Endothelial cell of umbilical vein (primary cell): ENCODE data around the gene PPM1M. TPM values are rescaled to one million over a fixed set of nuclear protein-coding genes. Genes with fewer than 3 reads are reported as not detected.

Experiments
- BruUV-seq: library from RNA; stranded (reverse); fragments of 400-500 nt; replicated peaks from 2 replicates; lab custom pipeline; 2021; lab: Mats Ljungman, UMichigan
- CTCF ChIA-PET: fragments of 300-600, 350-600 bp; sonication (Branson Sonifier 250); formaldehyde crosslinking; loops from one replicate; lab custom pipeline; 2021; ENCODE audit warnings: antibody characterized with exemption, inconsistent platforms; lab: Charles Lee
- POLR2A ChIA-PET: fragments of 300-600, 350-600 bp; sonication (Branson Sonifier 250); formaldehyde crosslinking; loops from one replicate; lab custom pipeline; 2021; ENCODE audit warnings: antibody characterized with exemption, inconsistent platforms; lab: Charles Lee
- DNase-seq: peaks from one replicate; pipeline ENCODE4 v3.0.0-alpha.2; 2011; ENCODE audit warnings: low read depth, low spot score
- FAIRE-seq: peaks from 2 replicates; lab custom pipeline; 2011; peaks lifted over from hg19 to GRCh38; lab: Jason Lieb, UNC
- H2AFZ ChIP-seq: 2 replicates; pipeline ENCODE4 v1.6.0; 2012; ENCODE audit warnings: low read depth, low read length, control low read depth, inconsistent platforms
- H3K27ac ChIP-seq: 2 replicates; pipeline ENCODE4 v1.5.1; 2011; ENCODE audit warnings: low read depth, mild to moderate bottlenecking, control low read depth, low read length, moderate library complexity; ENCODE audit not compliant: insufficient read depth
- H3K27me3 ChIP-seq, 2 experiments: 2 replicates each; pipeline versions ENCODE4 v1.6.0 to v1.6.1; 2011; ENCODE audit warnings: low read length in 2 of 2, mixed read lengths in 1 of 2; ENCODE audit not compliant: control insufficient read depth in 2 of 2, insufficient read depth in 2 of 2
- H3K36me3 ChIP-seq, 2 experiments: 2 replicates in 1 of 2; 3 replicates in 1 of 2; pipeline ENCODE4 v1.5.1; 2011; ENCODE audit warnings: low read length in 2 of 2, mild to moderate bottlenecking in 1 of 2, moderate library complexity in 1 of 2; ENCODE audit not compliant: control insufficient read depth in 2 of 2, insufficient read depth in 2 of 2; ENCODE audit errors: extremely low read depth in 1 of 2
- H3K4me1 ChIP-seq: 3 replicates; pipeline ENCODE4 v1.5.1; 2011; ENCODE audit warnings: mild to moderate bottlenecking, low read length; ENCODE audit not compliant: control insufficient read depth, insufficient read depth; ENCODE audit errors: extremely low read depth
- H3K4me2 ChIP-seq: 2 replicates; pipeline ENCODE4 v1.6.1; 2011; ENCODE audit warnings: low read length, control low read depth, mixed read lengths; ENCODE audit not compliant: insufficient read depth
- H3K4me3 ChIP-seq, 3 experiments: fragments of 200-600 bp in 1 of 3; sonication (generic), shearing (Covaris generic) in 1 of 3; replicated peaks in 1 of 3; 2 replicates each; pipeline ENCODE4 v1.5.1; 2011 to 2016; ENCODE audit warnings: control low read depth in 3 of 3, low read length in 3 of 3, mild to moderate bottlenecking in 2 of 3, inconsistent platforms in 1 of 3, low read depth in 1 of 3, moderate library complexity in 1 of 3; ENCODE audit not compliant: insufficient read depth in 1 of 3
- H3K79me2 ChIP-seq: 2 replicates; pipeline ENCODE4 v1.6.0; 2012; ENCODE audit warnings: low read length, inconsistent platforms; ENCODE audit not compliant: control insufficient read depth, insufficient read depth
- H3K9ac ChIP-seq: replicated peaks from 2 replicates; pipeline ENCODE3; 2011; ENCODE audit warnings: low read length, control low read depth; ENCODE audit not compliant: insufficient read depth; ENCODE audit errors: extremely low read depth
- H3K9me1 ChIP-seq: replicated peaks from 3 replicates; pipeline ENCODE4 v1.6.0; 2011; ENCODE audit warnings: mild to moderate bottlenecking, low read length; ENCODE audit not compliant: control insufficient read depth, insufficient read depth; ENCODE audit errors: extremely low read depth
- H3K9me3 ChIP-seq: replicated peaks from 2 replicates; pipeline ENCODE4 v1.5.1; 2012; ENCODE audit warnings: low read length, inconsistent platforms; ENCODE audit not compliant: control insufficient read depth, insufficient read depth
- H4K20me1 ChIP-seq: replicated peaks from 2 replicates; pipeline ENCODE3; 2011; ENCODE audit warnings: mild to moderate bottlenecking, low read length; ENCODE audit not compliant: control insufficient read depth, insufficient read depth; ENCODE audit errors: extremely low read depth
- EZH2 ChIP-seq: IDR thresholded peaks from 2 replicates; pipeline ENCODE4 v1.6.1; 2012; ENCODE audit warnings: borderline replicate concordance, low read depth, mild to moderate bottlenecking, moderate library complexity, low read length, inconsistent platforms; ENCODE audit not compliant: severe bottlenecking
- FOS ChIP-seq: IDR thresholded peaks from 2 replicates; pipeline ENCODE4 v1.6.1; 2011; ENCODE audit warnings: mild to moderate bottlenecking, low read length, moderate library complexity, borderline replicate concordance; ENCODE audit not compliant: insufficient read depth
- GATA2 ChIP-seq: IDR thresholded peaks from 2 replicates; pipeline ENCODE4 v1.7.0; 2011; ENCODE audit warnings: low read depth, mild to moderate bottlenecking, moderate library complexity, mixed read lengths, low read length; ENCODE audit not compliant: insufficient read length, insufficient read depth
- JUN ChIP-seq: IDR thresholded peaks from 2 replicates; pipeline ENCODE4 v1.6.1; 2011; ENCODE audit warnings: borderline replicate concordance, low read depth; ENCODE audit not compliant: insufficient read length, insufficient read depth
- MAX ChIP-seq: IDR thresholded peaks from 2 replicates; pipeline ENCODE4 v1.6.1; 2011; ENCODE audit not compliant: insufficient read depth, insufficient read length
- MYC ChIP-seq: IDR thresholded peaks from one replicate; pipeline ENCODE4 v1.6.1; 2011; ENCODE audit warnings: mild to moderate bottlenecking, low read depth, low read length
- POLR2A ChIP-seq: IDR thresholded peaks from 2 replicates; pipeline ENCODE4 v1.6.1; 2012; ENCODE audit warnings: low read depth, mild to moderate bottlenecking, control low read depth, low read length
- POLR2AphosphoS5 ChIP-seq: IDR thresholded peaks from 2 replicates; pipeline ENCODE4 v1.6.1; 2012; ENCODE audit warnings: low read depth, mild to moderate bottlenecking, control low read depth, low read length, moderate library complexity; ENCODE audit not compliant: insufficient read depth
- dilution Hi-C: fragments of 300-500 bp; cut with MboI; formaldehyde crosslinking; loops from one replicate; pipeline ENCODE4 v1.15.0; 2019; ENCODE audit warnings: low sequenced_read_pairs; ENCODE audit not compliant: extremely low pct_ligation_motif_present
- intact Hi-C: fragments of 100-400 bp; cut with micrococcal nuclease; formaldehyde crosslinking; loops from one replicate; pipeline ENCODE4 v1.10.0; 2022
- polyA plus RNA-seq, 4 experiments: library from polyadenylated mRNA; depleted of rRNA in 3 of 4; stranded (reverse) in 3 of 4; unstranded in 1 of 4; fragments of >200 nt; gene quantifications; 2 replicates each; pipeline versions ENCODE4 v1.2.1 to v1.2.3, GENCODE V29; 2011 to 2012; ENCODE audit warnings: missing spikeins in 1 of 4
- total RNA-seq: library from RNA; stranded (reverse); gene quantifications from 2 replicates; pipeline ENCODE4 v1.2.3, GENCODE V29; 2021
- TF ChIP-seq, protein P1 (sequence below), 2 donors: IDR thresholded peaks; 1 replicate in 1 of 2; 2 replicates in 1 of 2; pipeline ENCODE4 v1.5.1; 2011; ENCODE audit warnings: low read length in 2 of 2, mild to moderate bottlenecking in 2 of 2, moderate library complexity in 2 of 2, control low read depth in 1 of 2, inconsistent platforms in 1 of 2, low read depth in 1 of 2; ENCODE audit not compliant: insufficient read depth in 1 of 2; ENCODE audit errors: extremely low read depth in 1 of 2

Gene PPM1M
- total and polyA plus RNA-seq, 2 donors (not counting 3 experiments of a cell fraction or from before 2014, with no cell fraction given): 13.7 to 19.4 TPM

GRCh38 chr3:52230461-52230860 is 15.1 kb upstream of the PPM1M start:
- no peak overlapping the region for H2AFZ ChIP-seq
- H3K9me1 ChIP-seq: no peaks in the 10 kb centered on the region
- no peaks in the 10 kb centered on the region for H3K4me1 ChIP-seq
- TF ChIP-seq MYC (no peak), JUN (no peak), EZH2 (no peak), MAX (no peak), FOS (no peak), POLR2AphosphoS5 (no peak), GATA2 (no peak), POLR2A (no peak)
- TF ChIP-seq, protein P1, sequence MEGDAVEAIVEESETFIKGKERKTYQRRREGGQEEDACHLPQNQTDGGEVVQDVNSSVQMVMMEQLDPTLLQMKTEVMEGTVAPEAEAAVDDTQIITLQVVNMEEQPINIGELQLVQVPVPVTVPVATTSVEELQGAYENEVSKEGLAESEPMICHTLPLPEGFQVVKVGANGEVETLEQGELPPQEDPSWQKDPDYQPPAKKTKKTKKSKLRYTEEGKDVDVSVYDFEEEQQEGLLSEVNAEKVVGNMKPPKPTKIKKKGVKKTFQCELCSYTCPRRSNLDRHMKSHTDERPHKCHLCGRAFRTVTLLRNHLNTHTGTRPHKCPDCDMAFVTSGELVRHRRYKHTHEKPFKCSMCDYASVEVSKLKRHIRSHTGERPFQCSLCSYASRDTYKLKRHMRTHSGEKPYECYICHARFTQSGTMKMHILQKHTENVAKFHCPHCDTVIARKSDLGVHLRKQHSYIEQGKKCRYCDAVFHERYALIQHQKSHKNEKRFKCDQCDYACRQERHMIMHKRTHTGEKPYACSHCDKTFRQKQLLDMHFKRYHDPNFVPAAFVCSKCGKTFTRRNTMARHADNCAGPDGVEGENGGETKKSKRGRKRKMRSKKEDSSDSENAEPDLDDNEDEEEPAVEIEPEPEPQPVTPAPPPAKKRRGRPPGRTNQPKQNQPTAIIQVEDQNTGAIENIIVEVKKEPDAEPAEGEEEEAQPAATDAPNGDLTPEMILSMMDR (IDR thresholded peaks at IDR 0.05; ENCODE audit: extremely low read depth in 1 of 2, insufficient read depth in 1 of 2, low read depth in 1 of 2, low read length in 2 of 2): no peak
- H3K27me3 ChIP-seq: no peaks in the 10 kb centered on the region
- FAIRE-seq (no peak), DNase-seq (no peak)
- H4K20me1 ChIP-seq: no peaks in the 10 kb centered on the region
- intact Hi-C loops (no loop called here), dilution Hi-C loops (no loop called here)
- no peak overlapping the region for H3K4me2 ChIP-seq
- H3K9ac ChIP-seq: no peak overlapping the region
- H3K36me3 ChIP-seq: peaks cover 14 to 27% of the 10 kb centered on the region in 2 experiments
- no TSS peak for BruUV-seq
- H3K79me2 ChIP-seq: peaks cover 10% of the 10 kb centered on the region
- ChIA-PET CTCF (interaction anchor here (2.2 to 5.3 kb wide), 8 partner anchors 10 to 158 kb away, joined by 7 to 91 read pairs (median 15); partner anchors contain the start of genes GLYCTK and WDR82), POLR2A (no interaction called here)
- H3K9me3 ChIP-seq: no peaks in the 10 kb centered on the region
- H3K4me3 ChIP-seq: no peak overlapping the region
- no peak overlapping the region for H3K27ac ChIP-seq
